Lower leg skin (tissue), 3 donors: Measurements from ENCODE around the gene PGAP1.

Experiments
- CTCF ChIP-seq, 3 donors: fragments of 450-650 bp; IDR thresholded peaks; one replicate each; pipeline ENCODE4 v1.5.1; 2016; ENCODE audit warnings: antibody characterized with exemption in 3 of 3, mild to moderate bottlenecking in 3 of 3, moderate library complexity in 2 of 3
- POLR2A ChIP-seq, 2 donors: fragments of 450-650 bp; IDR thresholded peaks; one replicate each; pipeline ENCODE4 v1.6.1; 2016 to 2017; ENCODE audit warnings: antibody characterized with exemption in 2 of 2, mild to moderate bottlenecking in 1 of 2, moderate library complexity in 1 of 2

GRCh38 chr2:196963043-196963442, 36.5 kb upstream of the PGAP1 start:
- TF ChIP-seq CTCF (IDR thresholded peaks at IDR 0.05) (no peak), POLR2A (IDR thresholded peaks at IDR 0.05) (no peak)
